ENCODE results near the gene PSEN2. TPM values are rescaled to one million over a fixed set of nuclear protein-coding genes. Genes with fewer than 3 reads are reported as not detected.

PSEN2 gene
- total RNA-seq, 1 donor from 2014 or later: 18.8 TPM

DNA sequence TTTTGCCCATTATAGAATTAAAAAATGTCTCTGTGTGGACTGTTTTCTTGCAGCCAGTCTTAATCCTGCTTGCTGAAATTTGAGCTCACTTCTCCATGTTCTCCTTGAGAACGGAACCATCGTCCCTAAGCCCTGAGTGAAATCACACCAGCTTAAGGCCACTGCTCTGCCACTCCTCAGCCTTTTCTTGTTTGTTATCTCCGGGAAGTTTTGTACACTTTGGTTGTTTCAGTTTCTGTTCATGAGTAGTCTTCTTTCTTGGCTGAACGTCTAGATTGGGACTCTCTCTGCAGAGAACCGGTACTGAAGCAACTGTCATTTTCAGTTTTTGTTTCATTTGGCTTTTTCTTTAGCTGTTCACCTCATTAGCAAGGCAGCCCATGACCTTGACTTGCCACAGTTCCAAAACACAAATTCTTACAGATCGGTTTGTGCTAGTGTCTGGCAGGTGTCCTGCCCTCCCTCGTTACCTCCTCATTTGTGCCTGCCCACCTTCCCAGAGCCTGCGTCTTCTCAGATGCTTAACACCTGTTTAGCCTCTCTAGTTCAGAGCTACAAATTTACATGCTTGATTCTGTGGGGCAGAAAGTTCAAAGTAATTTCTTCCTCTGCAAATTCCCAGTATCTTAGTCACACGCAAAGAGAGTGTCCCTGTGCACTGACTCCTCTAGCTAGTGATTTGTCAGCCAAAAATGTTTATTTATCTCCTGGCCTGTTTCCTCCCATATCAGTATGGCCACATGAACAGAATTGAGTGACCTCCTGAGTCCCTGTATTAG, 12.4 kb downstream of the PSEN2 start:
- Mint-ChIP-seq H3K27ac (ENCODE audit: unreplicated experiment) (no peak overlapping the region), H3K9me3 (ENCODE audit: unreplicated experiment) (no peaks in the 10 kb centered on the region), H3K4me3 (ENCODE audit: unreplicated experiment) (no peak overlapping the region), H3K4me1 (ENCODE audit: unreplicated experiment) (peaks cover 10% of the 10 kb centered on the region), H3K36me3 (ENCODE audit: unreplicated experiment) (peaks cover 38% of the 10 kb centered on the region), H3K27me3 (ENCODE audit: unreplicated experiment) (no peaks in the 10 kb centered on the region)
- DNase-seq (ENCODE audit: extremely low spot score, unreplicated experiment): no peak
- TF ChIP-seq, protein P1, sequence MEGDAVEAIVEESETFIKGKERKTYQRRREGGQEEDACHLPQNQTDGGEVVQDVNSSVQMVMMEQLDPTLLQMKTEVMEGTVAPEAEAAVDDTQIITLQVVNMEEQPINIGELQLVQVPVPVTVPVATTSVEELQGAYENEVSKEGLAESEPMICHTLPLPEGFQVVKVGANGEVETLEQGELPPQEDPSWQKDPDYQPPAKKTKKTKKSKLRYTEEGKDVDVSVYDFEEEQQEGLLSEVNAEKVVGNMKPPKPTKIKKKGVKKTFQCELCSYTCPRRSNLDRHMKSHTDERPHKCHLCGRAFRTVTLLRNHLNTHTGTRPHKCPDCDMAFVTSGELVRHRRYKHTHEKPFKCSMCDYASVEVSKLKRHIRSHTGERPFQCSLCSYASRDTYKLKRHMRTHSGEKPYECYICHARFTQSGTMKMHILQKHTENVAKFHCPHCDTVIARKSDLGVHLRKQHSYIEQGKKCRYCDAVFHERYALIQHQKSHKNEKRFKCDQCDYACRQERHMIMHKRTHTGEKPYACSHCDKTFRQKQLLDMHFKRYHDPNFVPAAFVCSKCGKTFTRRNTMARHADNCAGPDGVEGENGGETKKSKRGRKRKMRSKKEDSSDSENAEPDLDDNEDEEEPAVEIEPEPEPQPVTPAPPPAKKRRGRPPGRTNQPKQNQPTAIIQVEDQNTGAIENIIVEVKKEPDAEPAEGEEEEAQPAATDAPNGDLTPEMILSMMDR (IDR thresholded peaks at IDR 0.05): no peak

DNA sequence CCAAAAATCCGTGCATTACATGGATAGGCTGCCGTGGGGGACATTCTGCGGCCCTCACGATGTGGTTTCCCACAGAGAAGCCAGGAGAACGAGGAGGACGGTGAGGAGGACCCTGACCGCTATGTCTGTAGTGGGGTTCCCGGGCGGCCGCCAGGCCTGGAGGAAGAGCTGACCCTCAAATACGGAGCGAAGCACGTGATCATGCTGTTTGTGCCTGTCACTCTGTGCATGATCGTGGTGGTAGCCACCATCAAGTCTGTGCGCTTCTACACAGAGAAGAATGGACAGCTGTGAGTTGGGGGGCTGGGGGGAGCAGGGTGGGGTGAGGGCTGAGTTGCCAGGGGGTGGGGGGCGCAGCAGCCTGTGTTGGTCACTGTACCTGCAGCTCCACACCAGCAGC, 13.2 kb downstream of the PSEN2 start:
- Mint-ChIP-seq H3K36me3 (ENCODE audit: unreplicated experiment) (peaks cover 36% of the 10 kb centered on the region), H3K9me3 (ENCODE audit: unreplicated experiment) (no peaks in the 10 kb centered on the region), H3K4me1 (ENCODE audit: unreplicated experiment) (peaks cover 10% of the 10 kb centered on the region), H3K27me3 (ENCODE audit: unreplicated experiment) (no peaks in the 10 kb centered on the region), H3K27ac (ENCODE audit: unreplicated experiment) (no peak overlapping the region), H3K4me3 (ENCODE audit: unreplicated experiment) (no peak overlapping the region)
- TF ChIP-seq, protein P1 (IDR thresholded peaks at IDR 0.05): no peak
- no peak for DNase-seq (ENCODE audit: extremely low spot score, unreplicated experiment)

DNA sequence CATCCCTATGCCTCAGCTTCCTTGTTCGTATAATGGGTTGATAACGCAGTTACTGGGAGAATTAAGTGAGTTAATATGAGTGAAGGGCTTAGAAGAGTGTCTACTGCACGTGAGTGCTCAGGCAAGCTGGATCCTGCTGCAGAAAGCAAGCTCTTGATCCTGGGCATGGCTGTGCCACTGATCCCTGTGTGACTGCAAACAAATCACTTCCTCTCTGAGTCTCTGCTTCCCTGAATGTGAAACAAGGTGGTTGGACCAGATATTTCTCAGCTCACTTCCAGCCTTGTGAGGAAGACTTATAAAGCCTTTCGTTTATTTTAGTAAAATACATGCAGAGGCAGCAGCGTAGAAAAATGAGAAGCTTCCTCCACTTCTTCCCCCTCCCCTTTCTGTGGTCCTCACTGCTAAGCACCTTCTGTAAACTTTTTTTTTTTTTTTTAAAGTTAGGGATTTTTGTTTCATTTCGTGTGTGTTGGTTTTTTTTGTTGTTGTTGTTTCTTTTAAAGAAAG, 13.8 kb downstream of the PSEN2 start:
- Mint-ChIP-seq H3K27ac (ENCODE audit: unreplicated experiment) (no peak overlapping the region), H3K9me3 (ENCODE audit: unreplicated experiment) (no peaks in the 10 kb centered on the region), H3K4me1 (ENCODE audit: unreplicated experiment) (peaks cover 10% of the 10 kb centered on the region), H3K27me3 (ENCODE audit: unreplicated experiment) (no peaks in the 10 kb centered on the region), H3K36me3 (ENCODE audit: unreplicated experiment) (peaks cover 36% of the 10 kb centered on the region), H3K4me3 (ENCODE audit: unreplicated experiment) (no peak overlapping the region)
- TF ChIP-seq, protein P1 (IDR thresholded peaks at IDR 0.05): no peak
- no peak for DNase-seq (ENCODE audit: extremely low spot score, unreplicated experiment)

DNA sequence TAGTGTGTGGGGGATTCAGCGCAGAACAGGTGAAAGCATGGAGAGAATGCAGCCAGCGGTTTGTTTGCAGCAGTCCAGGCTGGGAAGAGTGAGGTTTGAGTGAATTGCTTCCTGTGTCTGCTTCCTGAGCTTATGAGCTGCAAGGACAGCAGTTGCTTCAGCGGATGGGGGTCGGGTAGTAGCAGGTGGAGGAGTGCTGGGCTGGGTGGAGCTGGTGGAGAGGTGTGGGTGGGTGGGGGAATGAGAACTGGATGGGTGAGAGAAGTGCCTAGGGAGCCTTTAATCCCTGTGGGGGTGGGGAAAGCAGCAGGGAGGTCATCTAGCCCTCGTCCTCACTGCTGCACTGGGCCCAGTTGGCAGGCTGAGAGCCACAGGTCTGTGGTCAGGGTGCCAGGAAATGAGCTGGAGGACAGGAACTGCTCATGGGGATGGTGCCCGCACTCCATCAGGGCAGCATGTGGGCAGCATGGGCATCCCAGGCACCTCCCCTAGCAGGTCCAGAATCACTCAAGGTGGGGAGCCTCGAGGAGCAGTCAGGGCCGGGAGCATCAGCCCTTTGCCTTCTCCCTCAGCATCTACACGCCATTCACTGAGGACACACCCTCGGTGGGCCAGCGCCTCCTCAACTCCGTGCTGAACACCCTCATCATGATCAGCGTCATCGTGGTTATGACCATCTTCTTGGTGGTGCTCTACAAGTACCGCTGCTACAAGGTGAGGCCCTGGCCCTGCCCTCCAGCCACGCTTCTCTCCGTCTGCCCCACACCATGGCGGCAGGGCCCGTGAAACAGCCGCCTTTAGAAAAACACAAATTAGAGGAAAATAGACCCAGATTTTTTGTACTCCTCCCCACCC, 14.8 kb downstream of the PSEN2 start:
- DNase-seq (ENCODE audit: extremely low spot score, unreplicated experiment): no peak
- no peak overlapping the region for H3K27ac Mint-ChIP-seq (ENCODE audit: unreplicated experiment)
- peaks cover 29% of the 10 kb centered on the region for H3K36me3 Mint-ChIP-seq (ENCODE audit: unreplicated experiment)
- TF ChIP-seq, protein P1 (IDR thresholded peaks at IDR 0.05): no peak
- H3K27me3 Mint-ChIP-seq (ENCODE audit: unreplicated experiment): no peaks in the 10 kb centered on the region
- H3K4me3 Mint-ChIP-seq (ENCODE audit: unreplicated experiment): no peak overlapping the region
- H3K9me3 Mint-ChIP-seq (ENCODE audit: unreplicated experiment): no peaks in the 10 kb centered on the region
- H3K4me1 Mint-ChIP-seq (ENCODE audit: unreplicated experiment): peaks cover 10% of the 10 kb centered on the region
